Activated naive CD4-positive, alpha-beta T cell treated with anti-CD3 and anti-CD28 coated beads, Interleukin-2, amount 50 U/mL, for 16 hours (primary cell): ENCODE data around the gene SLC35B2.

Source experiments
- DNase-seq: peaks from one replicate; pipeline ENCODE4 v3.0.0-alpha.2; 2020

SLC35B2 gene

DNA sequence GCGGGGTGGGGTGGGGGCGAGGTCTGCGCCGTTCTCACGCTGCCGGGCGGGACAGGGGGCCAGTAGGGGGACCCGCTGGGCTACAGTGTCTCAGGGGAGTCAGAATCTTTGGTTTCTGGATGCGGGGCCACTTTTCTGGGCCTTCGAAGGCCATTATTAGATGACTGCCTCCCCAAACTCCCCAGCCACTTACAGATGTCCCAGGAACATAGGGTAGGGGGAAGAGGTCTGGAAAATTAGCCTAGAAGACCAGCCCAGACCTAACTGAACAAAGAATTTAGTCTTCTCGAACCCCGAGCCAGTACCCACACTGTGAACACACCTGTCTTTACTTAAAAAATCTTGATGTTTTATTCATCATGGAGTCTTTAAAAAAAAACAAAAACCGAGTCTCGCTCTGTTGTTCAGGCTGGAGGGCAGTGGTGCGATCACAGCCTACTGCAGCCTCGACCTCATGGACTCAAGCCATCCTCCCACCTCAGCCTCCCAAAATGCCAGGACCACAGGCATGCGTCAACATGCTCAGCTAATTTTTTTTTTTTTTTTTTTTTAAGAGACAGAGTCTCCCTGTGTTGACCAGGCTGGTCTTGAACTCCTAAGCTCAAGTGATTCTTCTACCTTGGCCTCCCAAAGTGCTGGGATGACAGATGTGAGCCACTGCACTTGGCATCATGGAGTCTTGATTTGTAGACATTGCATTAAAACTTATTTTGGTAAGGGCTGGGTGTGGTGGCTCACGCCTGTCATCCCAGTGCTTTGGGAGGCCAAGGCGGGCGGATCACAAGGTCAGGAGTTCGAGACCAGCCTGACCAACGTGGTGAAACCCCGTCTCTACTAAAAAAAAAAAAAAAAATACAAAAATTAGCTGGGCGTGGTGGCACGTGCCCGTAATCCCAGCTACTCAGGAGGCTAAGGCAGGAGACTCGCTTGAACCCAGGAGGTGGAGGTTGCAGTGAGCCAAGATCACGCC is 37.2 kb downstream of the SLC35B2 start:
- peak; percentile 24 for DNase-seq

DNA sequence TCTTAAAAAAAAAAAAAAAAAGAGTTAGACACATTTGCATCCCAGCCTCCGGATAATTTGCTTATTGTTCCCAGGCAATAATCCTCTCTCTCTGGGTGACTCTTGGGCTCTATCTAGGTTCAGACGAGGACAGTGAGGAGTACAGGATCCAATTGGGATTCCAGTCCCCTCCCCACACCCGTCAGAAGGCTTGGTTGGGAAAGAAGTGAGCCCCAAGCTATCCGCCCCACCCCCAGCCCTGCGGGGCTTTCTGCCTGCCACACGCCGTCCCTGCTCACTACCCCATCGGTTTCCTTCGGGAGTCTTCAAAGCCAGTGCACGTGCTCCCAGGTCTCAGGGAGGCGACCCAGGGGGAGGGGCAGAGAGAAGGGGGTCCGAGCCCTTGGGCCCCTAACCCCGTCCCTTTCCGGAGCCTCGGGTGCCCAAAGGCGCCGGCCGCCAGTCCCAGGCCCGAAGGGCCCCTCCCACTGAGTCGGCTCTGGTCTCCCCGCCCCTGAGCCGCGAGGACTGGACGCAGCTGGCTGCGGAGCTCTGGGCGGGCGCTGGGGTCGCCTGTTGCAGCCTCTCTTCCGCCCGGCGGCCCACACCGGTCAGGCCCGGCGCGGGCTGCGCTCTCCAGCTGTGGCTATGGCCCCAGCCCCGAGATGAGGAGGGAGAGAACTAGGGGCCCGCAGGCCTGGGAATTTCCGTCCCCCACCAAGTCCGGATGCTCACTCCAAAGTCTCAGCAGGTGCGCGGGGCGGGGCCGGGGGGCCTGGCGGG is 38.1 kb downstream of the SLC35B2 start:
- DNase-seq: no peak

- DNase-seq: no peak
Measured at GRCh38 chr6:44217332-44218143, 39.8 kb downstream of the SLC35B2 start.

- no peak for DNase-seq
Measured at GRCh38 chr6:44216677-44217331, 40.5 kb downstream of the SLC35B2 start, which contains the start of gene MYMX. Gene MYMX (plus strand): TSS chr6:44216926. CDS start chr6:44217472, 546 bp downstream.

GRCh38 chr6:44214307-44214706 is 43.0 kb downstream of the SLC35B2 start:
- no peak for DNase-seq

GRCh38 chr6:44211284-44211683 is 46.0 kb downstream of the SLC35B2 start:
- no peak for DNase-seq

DNA sequence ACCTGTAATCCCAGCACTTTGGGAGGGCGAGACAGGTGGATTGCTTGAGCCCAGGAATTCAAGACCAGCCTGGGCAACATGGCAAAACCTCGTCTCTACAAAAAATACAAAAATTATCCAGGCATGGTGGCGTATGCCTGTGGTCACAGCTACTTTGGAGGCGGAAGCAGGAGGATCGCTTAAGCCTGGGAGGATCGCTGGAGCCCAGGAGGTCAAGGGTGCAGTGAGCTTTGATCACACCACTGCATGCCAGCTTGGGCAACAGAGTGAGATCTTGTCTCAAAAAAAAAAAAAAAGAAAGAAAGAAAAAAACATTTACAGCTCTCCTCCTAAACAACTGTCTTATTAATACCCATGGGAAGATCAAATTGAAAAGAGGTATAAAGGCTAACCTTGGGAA is 49.4 kb downstream of the SLC35B2 start:
- no peak for DNase-seq
